Osteoblast (primary cell): ENCODE data around the gene RFX6. TPM values are rescaled to one million over a fixed set of nuclear protein-coding genes. Genes with fewer than 3 reads are reported as not detected.

Source experiments
- DNase-seq: peaks from one replicate; pipeline ENCODE4 v3.0.0; 2011; ENCODE audit warnings: low spot score, mixed read lengths; ENCODE audit not compliant: insufficient read length; ENCODE audit errors: missing footprints
- H2AFZ ChIP-seq: 2 replicates; pipeline ENCODE4 v1.6.0; 2011; ENCODE audit warnings: mild to moderate bottlenecking, low read length
- H3K27ac ChIP-seq: 2 replicates; pipeline ENCODE4 v1.5.1; 2011; ENCODE audit warnings: mild to moderate bottlenecking, low read depth, low read length, moderate library complexity
- H3K27me3 ChIP-seq: 2 replicates; pipeline ENCODE4 v1.6.0; 2012; ENCODE audit warnings: mild to moderate bottlenecking, control low read depth, inconsistent platforms, low read length, moderate library complexity; ENCODE audit not compliant: insufficient read depth
- H3K36me3 ChIP-seq: 2 replicates; pipeline ENCODE4 v1.5.1; 2011; ENCODE audit warnings: mild to moderate bottlenecking, low read length, control low read depth, moderate library complexity; ENCODE audit not compliant: insufficient read depth
- H3K4me1 ChIP-seq: 2 replicates; pipeline ENCODE4 v1.5.1; 2011; ENCODE audit warnings: mild to moderate bottlenecking, low read length, control low read depth, moderate library complexity; ENCODE audit not compliant: insufficient read depth
- H3K4me2 ChIP-seq: 2 replicates; pipeline ENCODE4 v1.6.0; 2011; ENCODE audit warnings: mild to moderate bottlenecking, low read length; ENCODE audit not compliant: insufficient read depth
- H3K4me3 ChIP-seq: fragments of 200-600 bp; sonication (generic); 3 replicates; pipeline ENCODE4 v1.5.1; 2012; ENCODE audit warnings: mild to moderate bottlenecking, low read length, inconsistent platforms; ENCODE audit not compliant: insufficient read depth
- H3K79me2 ChIP-seq: 2 replicates; pipeline ENCODE4 v1.6.0; 2012; ENCODE audit warnings: mild to moderate bottlenecking, low read length, control low read depth, inconsistent platforms; ENCODE audit not compliant: insufficient read depth
- H3K9me3 ChIP-seq: 2 replicates; pipeline ENCODE4 v1.5.1; 2011; ENCODE audit warnings: low read depth, low read length, control low read depth
- H4K20me1 ChIP-seq: 2 replicates; pipeline ENCODE4 v1.6.0; 2012; ENCODE audit warnings: mild to moderate bottlenecking, low read length, control low read depth; ENCODE audit not compliant: insufficient read depth
- CTCF ChIP-seq: IDR thresholded peaks from 2 replicates; pipeline ENCODE4 v1.5.1; 2011; ENCODE audit warnings: mild to moderate bottlenecking, low read depth, low read length, moderate library complexity; ENCODE audit errors: extremely low read depth
- total RNA-seq: library from RNA; depleted of rRNA; stranded (reverse); fragments of >200 nt; gene quantifications from 2 replicates; pipeline ENCODE4 v1.2.3, GENCODE V29; 2012

RFX6 gene
- total RNA-seq, 1 donor, result not detected

GRCh38 chr6:116954335-116954734 is 77.3 kb downstream of the RFX6 start:
- no peaks in the 10 kb centered on the region for H3K9me3 ChIP-seq
- H3K79me2 ChIP-seq, result no peaks in the 10 kb centered on the region
- no peak overlapping the region for H3K4me2 ChIP-seq
- no peak overlapping the region for H3K27ac ChIP-seq
- no peak overlapping the region for H2AFZ ChIP-seq
- H4K20me1 ChIP-seq, result no peaks in the 10 kb centered on the region
- no peaks in the 10 kb centered on the region for H3K27me3 ChIP-seq
- no peaks in the 10 kb centered on the region for H3K36me3 ChIP-seq
- H3K4me3 ChIP-seq, result no peak overlapping the region
- no peaks in the 10 kb centered on the region for H3K4me1 ChIP-seq
- no peak for TF ChIP-seq CTCF
- DNase-seq, result no peak

- no peak overlapping the region for H3K4me2 ChIP-seq
- no peaks in the 10 kb centered on the region for H3K9me3 ChIP-seq
- no peak overlapping the region for H2AFZ ChIP-seq
- H3K79me2 ChIP-seq, result no peaks in the 10 kb centered on the region
- H3K27me3 ChIP-seq, result no peaks in the 10 kb centered on the region
- no peaks in the 10 kb centered on the region for H3K36me3 ChIP-seq
- no peak for DNase-seq
- no peaks in the 10 kb centered on the region for H3K4me1 ChIP-seq
- H3K27ac ChIP-seq, result no peak overlapping the region
- TF ChIP-seq CTCF, result no peak
- no peaks in the 10 kb centered on the region for H4K20me1 ChIP-seq
- H3K4me3 ChIP-seq, result no peak overlapping the region
Observed at GRCh38 chr6:116954938-116955337, 77.9 kb downstream of the RFX6 start.

GRCh38 chr6:116955773-116956172 is 78.7 kb downstream of the RFX6 start:
- H3K79me2 ChIP-seq, result no peaks in the 10 kb centered on the region
- DNase-seq, result no peak
- no peak overlapping the region for H3K4me3 ChIP-seq
- no peaks in the 10 kb centered on the region for H3K27me3 ChIP-seq
- TF ChIP-seq CTCF, result no peak
- H4K20me1 ChIP-seq, result no peaks in the 10 kb centered on the region
- no peak overlapping the region for H3K27ac ChIP-seq
- no peaks in the 10 kb centered on the region for H3K36me3 ChIP-seq
- no peak overlapping the region for H3K4me2 ChIP-seq
- no peaks in the 10 kb centered on the region for H3K9me3 ChIP-seq
- H3K4me1 ChIP-seq, result no peaks in the 10 kb centered on the region
- H2AFZ ChIP-seq, result no peak overlapping the region

- TF ChIP-seq CTCF, result no peak
- DNase-seq, result no peak
Observed at GRCh38 chr6:116963972-116964371, 86.9 kb downstream of the RFX6 start.

More at GRCh38 chr6:116963972-116964371, 86.9 kb downstream of the RFX6 start:
- no peaks in the 10 kb centered on the region for H3K36me3 ChIP-seq
- no peak overlapping the region for H2AFZ ChIP-seq
- H3K27me3 ChIP-seq, result peaks cover 7% of the 10 kb centered on the region
- H3K4me3 ChIP-seq, result no peak overlapping the region
- H3K4me2 ChIP-seq, result no peak overlapping the region
- no peaks in the 10 kb centered on the region for H3K4me1 ChIP-seq
- no peaks in the 10 kb centered on the region for H4K20me1 ChIP-seq
- no peaks in the 10 kb centered on the region for H3K9me3 ChIP-seq
- H3K79me2 ChIP-seq, result no peaks in the 10 kb centered on the region
- H3K27ac ChIP-seq, result no peak overlapping the region
